GM12875 (cell line): ENCODE measurements around the gene POU2F2.

Source experiments
- H3K4me3 ChIP-seq: one replicate; pipeline ENCODE4 v1.5.1; 2011; ENCODE audit warnings: low read depth, low read length, control low read depth
- CTCF ChIP-seq: IDR thresholded peaks from 2 replicates; pipeline ENCODE4 v1.5.1; 2011; ENCODE audit warnings: low read depth, mild to moderate bottlenecking, control low read depth, inconsistent platforms, low read length, moderate library complexity, borderline replicate concordance; ENCODE audit not compliant: insufficient read depth

The POU2F2 gene

GRCh38 chr19:42174958-42175734, 42.9 kb upstream of the POU2F2 start:
- TF ChIP-seq CTCF: no peak
- no peak overlapping the region for H3K4me3 ChIP-seq

GRCh38 chr19:42174188-42174587, 41.9 kb upstream of the POU2F2 start:
- no peak for TF ChIP-seq CTCF
- no peak overlapping the region for H3K4me3 ChIP-seq

GRCh38 chr19:42173695-42174094, 41.4 kb upstream of the POU2F2 start:
- no peak overlapping the region for H3K4me3 ChIP-seq
- TF ChIP-seq CTCF: no peak

- TF ChIP-seq CTCF: no peak
- H3K4me3 ChIP-seq: no peak overlapping the region
Observed at GRCh38 chr19:42172261-42172660, 40.0 kb upstream of the POU2F2 start.

- H3K4me3 ChIP-seq: no peak overlapping the region
- TF ChIP-seq CTCF: no peak
Observed at GRCh38 chr19:42170715-42171114, 38.5 kb upstream of the POU2F2 start.

- no peak overlapping the region for H3K4me3 ChIP-seq
- no peak for TF ChIP-seq CTCF
Observed at GRCh38 chr19:42169486-42170413, 37.5 kb upstream of the POU2F2 start.
